OCI-LY3 (cell line): ENCODE data around the gene MACROD2.

Source experiments
- H2AFZ ChIP-seq: fragments of 200-600, 300-600 bp; shearing (Covaris generic); 2 replicates; pipeline ENCODE4 v1.6.0; 2014; ENCODE audit warnings: antibody characterized with exemption, low read depth, low read length
- H3K27ac ChIP-seq: fragments of 200-600, 300-600 bp; sonication (generic); 2 replicates; pipeline ENCODE4 v1.5.1; 2014; ENCODE audit warnings: mild to moderate bottlenecking, low read length, moderate library complexity, mixed read lengths
- H3K27me3 ChIP-seq: fragments of 200-600, 300-600 bp; sonication (generic); 2 replicates; pipeline ENCODE4 v1.6.1; 2014; ENCODE audit warnings: low read depth, low read length, mixed read lengths
- H3K36me3 ChIP-seq: fragments of 200-600, 300-600 bp; sonication (generic); replicated peaks from 2 replicates; pipeline ENCODE3; 2014; ENCODE audit warnings: low read depth, low read length, mixed read lengths
- H3K4me1 ChIP-seq: fragments of 300-600, 200-600 bp; sonication (generic); 2 replicates; pipeline ENCODE4 v1.6.1; 2014; ENCODE audit warnings: low read length, mixed read lengths
- H3K4me2 ChIP-seq: fragments of 200-600, 300-600 bp; sonication (generic); 2 replicates; pipeline ENCODE4 v1.6.1; 2014; ENCODE audit warnings: low read length, mixed read lengths
- H3K4me3 ChIP-seq: fragments of 300-600, 200-600 bp; sonication (generic); 2 replicates; pipeline ENCODE4 v1.5.1; 2014; ENCODE audit warnings: antibody characterized with exemption, mild to moderate bottlenecking, low read length, moderate library complexity
- H3K79me2 ChIP-seq: fragments of 300-600, 200-600 bp; shearing (Covaris generic); 2 replicates; pipeline ENCODE4 v1.6.1; 2014; ENCODE audit warnings: mild to moderate bottlenecking, low read length, mixed read lengths
- H3K9ac ChIP-seq: fragments of 300-600, 200-600 bp; shearing (Covaris generic); 2 replicates; pipeline ENCODE4 v1.6.0; 2014; ENCODE audit warnings: mild to moderate bottlenecking, low read length, moderate library complexity
- H3K9me3 ChIP-seq: fragments of 200-600, 300-600 bp; shearing (Covaris generic); 2 replicates; pipeline ENCODE4 v1.6.1; 2014; ENCODE audit warnings: low read length, mixed read lengths; ENCODE audit not compliant: insufficient read depth
- H4K20me1 ChIP-seq: fragments of 200-600, 300-600 bp; sonication (generic); 2 replicates; pipeline ENCODE4 v1.6.1; 2016; ENCODE audit warnings: low read length, mixed read lengths; ENCODE audit not compliant: insufficient read depth
- CTCF ChIP-seq: fragments of 200-600, 300-600 bp; sonication (generic); IDR thresholded peaks from 2 replicates; pipeline ENCODE4 v1.5.1; 2014; ENCODE audit warnings: antibody characterized with exemption, low read length, low read depth
- EZH2phosphoT487 ChIP-seq: fragments of 200-600 bp; shearing (Covaris generic); IDR thresholded peaks from 2 replicates; pipeline ENCODE4 v1.6.1; 2018; ENCODE audit warnings: antibody characterized with exemption, mixed run types, low read depth

The MACROD2 gene

GRCh38 chr20:14657266-14658005 is 662.1 kb downstream of the MACROD2 start:
- Histone ChIP-seq H3K27me3 (no peaks in the 10 kb centered on the region), H2AFZ (peak overlapping the region; percentile 18), H3K9ac (no peak overlapping the region), H3K79me2 (no peaks in the 10 kb centered on the region), H3K4me2 (peak overlapping the region; percentile 48), H3K27ac (peak overlapping the region; percentile 12; the same call in 1 of the 2 replicates), H4K20me1 (no peaks in the 10 kb centered on the region), H3K9me3 (no peaks in the 10 kb centered on the region), H3K4me1 (peaks cover 30% of the 10 kb centered on the region), H3K36me3 (no peaks in the 10 kb centered on the region), H3K4me3 (peak overlapping the region; percentile 6; the same call in 1 of the 2 replicates)
- TF ChIP-seq EZH2phosphoT487 = no peak
- no peak for TF ChIP-seq CTCF

- Histone ChIP-seq H3K4me1 (no peaks in the 10 kb centered on the region), H3K27me3 (no peaks in the 10 kb centered on the region), H3K79me2 (no peaks in the 10 kb centered on the region), H2AFZ (no peak overlapping the region), H3K9ac (no peak overlapping the region), H3K4me3 (no peak overlapping the region), H4K20me1 (no peaks in the 10 kb centered on the region), H3K36me3 (no peaks in the 10 kb centered on the region), H3K27ac (no peak overlapping the region), H3K4me2 (no peak overlapping the region), H3K9me3 (no peaks in the 10 kb centered on the region)
- no peak for TF ChIP-seq CTCF
- TF ChIP-seq EZH2phosphoT487 = no peak
Measured at GRCh38 chr20:14664101-14664500, 668.8 kb downstream of the MACROD2 start.

GRCh38 chr20:14666696-14667095 is 671.4 kb downstream of the MACROD2 start:
- Histone ChIP-seq H3K4me1 (no peaks in the 10 kb centered on the region), H2AFZ (no peak overlapping the region), H3K4me2 (no peak overlapping the region), H4K20me1 (no peaks in the 10 kb centered on the region), H3K27ac (no peak overlapping the region), H3K27me3 (no peaks in the 10 kb centered on the region), H3K4me3 (no peak overlapping the region), H3K9me3 (no peaks in the 10 kb centered on the region), H3K36me3 (no peaks in the 10 kb centered on the region), H3K9ac (no peak overlapping the region), H3K79me2 (no peaks in the 10 kb centered on the region)
- TF ChIP-seq CTCF (no peak), EZH2phosphoT487 (no peak)

GRCh38 chr20:14667226-14667625 is 671.9 kb downstream of the MACROD2 start:
- Histone ChIP-seq H3K4me1 (no peaks in the 10 kb centered on the region), H3K4me2 (no peak overlapping the region), H3K27me3 (no peaks in the 10 kb centered on the region), H3K9me3 (no peaks in the 10 kb centered on the region), H2AFZ (no peak overlapping the region), H3K9ac (no peak overlapping the region), H4K20me1 (no peaks in the 10 kb centered on the region), H3K4me3 (no peak overlapping the region), H3K36me3 (no peaks in the 10 kb centered on the region), H3K27ac (no peak overlapping the region), H3K79me2 (no peaks in the 10 kb centered on the region)
- no peak for TF ChIP-seq CTCF
- no peak for TF ChIP-seq EZH2phosphoT487
